Measurements from ENCODE around the gene DNMT3L.
"Not testable (repeated sequence)": the region's sequence is repeated elsewhere in the genome, so short reads cannot be mapped to it uniquely, and the experiment has no call there.

DNA sequence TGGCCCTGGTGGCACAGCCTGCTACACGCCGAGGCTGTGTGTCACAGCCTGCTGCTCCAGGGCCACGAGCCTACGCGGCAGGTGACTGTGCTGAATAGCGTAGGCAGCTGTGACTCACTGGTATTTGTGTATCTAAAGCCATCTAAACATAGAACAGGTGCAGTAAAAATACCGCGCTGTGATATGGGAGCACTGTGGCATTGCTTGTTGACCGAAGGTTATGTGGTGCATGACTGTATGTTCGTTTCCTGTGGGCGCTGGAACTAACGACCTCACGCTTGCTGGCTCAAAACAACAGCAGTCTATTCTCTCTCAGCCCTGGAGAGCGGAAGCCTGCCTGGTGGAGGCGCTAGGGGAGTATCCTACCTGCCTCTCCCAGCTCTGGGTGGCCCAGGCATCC, 17.7 kb downstream of the DNMT3L start:
- not testable (repeated sequence) for TF ChIP-seq MAX (CRISPR knock-in tag; IDR thresholded peaks at IDR 0.05); ZNF138 (CRISPR knock-in tag; conservative IDR thresholded peaks at IDR 0.05); USF2 (CRISPR knock-in tag; IDR thresholded peaks at IDR 0.05); ZNF512 (CRISPR knock-in tag; IDR thresholded peaks at IDR 0.05; ENCODE audit: borderline replicate concordance); CREB1 (CRISPR knock-in tag; IDR thresholded peaks at IDR 0.05); ZBTB21 (CRISPR knock-in tag; IDR thresholded peaks at IDR 0.05; ENCODE audit: borderline replicate concordance); NFE2L1 (CRISPR knock-in tag; IDR thresholded peaks at IDR 0.05); KAT7 (CRISPR knock-in tag; IDR thresholded peaks at IDR 0.05; ENCODE audit: borderline replicate concordance); NFYB (CRISPR knock-in tag; conservative IDR thresholded peaks at IDR 0.05; ENCODE audit: low read depth)
- TF ChIP-seq, protein P1, sequence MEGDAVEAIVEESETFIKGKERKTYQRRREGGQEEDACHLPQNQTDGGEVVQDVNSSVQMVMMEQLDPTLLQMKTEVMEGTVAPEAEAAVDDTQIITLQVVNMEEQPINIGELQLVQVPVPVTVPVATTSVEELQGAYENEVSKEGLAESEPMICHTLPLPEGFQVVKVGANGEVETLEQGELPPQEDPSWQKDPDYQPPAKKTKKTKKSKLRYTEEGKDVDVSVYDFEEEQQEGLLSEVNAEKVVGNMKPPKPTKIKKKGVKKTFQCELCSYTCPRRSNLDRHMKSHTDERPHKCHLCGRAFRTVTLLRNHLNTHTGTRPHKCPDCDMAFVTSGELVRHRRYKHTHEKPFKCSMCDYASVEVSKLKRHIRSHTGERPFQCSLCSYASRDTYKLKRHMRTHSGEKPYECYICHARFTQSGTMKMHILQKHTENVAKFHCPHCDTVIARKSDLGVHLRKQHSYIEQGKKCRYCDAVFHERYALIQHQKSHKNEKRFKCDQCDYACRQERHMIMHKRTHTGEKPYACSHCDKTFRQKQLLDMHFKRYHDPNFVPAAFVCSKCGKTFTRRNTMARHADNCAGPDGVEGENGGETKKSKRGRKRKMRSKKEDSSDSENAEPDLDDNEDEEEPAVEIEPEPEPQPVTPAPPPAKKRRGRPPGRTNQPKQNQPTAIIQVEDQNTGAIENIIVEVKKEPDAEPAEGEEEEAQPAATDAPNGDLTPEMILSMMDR (IDR thresholded peaks at IDR 0.05): not testable (repeated sequence)
- TF ChIP-seq, protein P2, sequence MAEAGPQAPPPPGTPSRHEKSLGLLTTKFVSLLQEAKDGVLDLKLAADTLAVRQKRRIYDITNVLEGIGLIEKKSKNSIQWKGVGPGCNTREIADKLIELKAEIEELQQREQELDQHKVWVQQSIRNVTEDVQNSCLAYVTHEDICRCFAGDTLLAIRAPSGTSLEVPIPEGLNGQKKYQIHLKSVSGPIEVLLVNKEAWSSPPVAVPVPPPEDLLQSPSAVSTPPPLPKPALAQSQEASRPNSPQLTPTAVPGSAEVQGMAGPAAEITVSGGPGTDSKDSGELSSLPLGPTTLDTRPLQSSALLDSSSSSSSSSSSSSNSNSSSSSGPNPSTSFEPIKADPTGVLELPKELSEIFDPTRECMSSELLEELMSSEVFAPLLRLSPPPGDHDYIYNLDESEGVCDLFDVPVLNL (CRISPR knock-in tag; IDR thresholded peaks at IDR 0.05; ENCODE audit: borderline replicate concordance, low read depth): not testable (repeated sequence)
- TF ChIP-seq, protein P3, sequence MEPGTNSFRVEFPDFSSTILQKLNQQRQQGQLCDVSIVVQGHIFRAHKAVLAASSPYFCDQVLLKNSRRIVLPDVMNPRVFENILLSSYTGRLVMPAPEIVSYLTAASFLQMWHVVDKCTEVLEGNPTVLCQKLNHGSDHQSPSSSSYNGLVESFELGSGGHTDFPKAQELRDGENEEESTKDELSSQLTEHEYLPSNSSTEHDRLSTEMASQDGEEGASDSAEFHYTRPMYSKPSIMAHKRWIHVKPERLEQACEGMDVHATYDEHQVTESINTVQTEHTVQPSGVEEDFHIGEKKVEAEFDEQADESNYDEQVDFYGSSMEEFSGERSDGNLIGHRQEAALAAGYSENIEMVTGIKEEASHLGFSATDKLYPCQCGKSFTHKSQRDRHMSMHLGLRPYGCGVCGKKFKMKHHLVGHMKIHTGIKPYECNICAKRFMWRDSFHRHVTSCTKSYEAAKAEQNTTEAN (CRISPR knock-in tag; IDR thresholded peaks at IDR 0.05): not testable (repeated sequence)

Data from WTC11 (cell line).